UCSD-AML1 (cell line): ENCODE results near the gene B3GALT2.
"Not testable (repeated sequence)": the region's sequence is repeated elsewhere in the genome, so short reads cannot be mapped to it uniquely, and the experiment has no call there.

ENCODE experiments used
- DNase-seq: peaks from one replicate; lab custom pipeline; 2025; ENCODE audit not compliant: unreplicated experiment; lab: John Stamatoyannopoulos, UW

The B3GALT2 gene, protein sequence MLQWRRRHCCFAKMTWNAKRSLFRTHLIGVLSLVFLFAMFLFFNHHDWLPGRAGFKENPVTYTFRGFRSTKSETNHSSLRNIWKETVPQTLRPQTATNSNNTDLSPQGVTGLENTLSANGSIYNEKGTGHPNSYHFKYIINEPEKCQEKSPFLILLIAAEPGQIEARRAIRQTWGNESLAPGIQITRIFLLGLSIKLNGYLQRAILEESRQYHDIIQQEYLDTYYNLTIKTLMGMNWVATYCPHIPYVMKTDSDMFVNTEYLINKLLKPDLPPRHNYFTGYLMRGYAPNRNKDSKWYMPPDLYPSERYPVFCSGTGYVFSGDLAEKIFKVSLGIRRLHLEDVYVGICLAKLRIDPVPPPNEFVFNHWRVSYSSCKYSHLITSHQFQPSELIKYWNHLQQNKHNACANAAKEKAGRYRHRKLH

DNA sequence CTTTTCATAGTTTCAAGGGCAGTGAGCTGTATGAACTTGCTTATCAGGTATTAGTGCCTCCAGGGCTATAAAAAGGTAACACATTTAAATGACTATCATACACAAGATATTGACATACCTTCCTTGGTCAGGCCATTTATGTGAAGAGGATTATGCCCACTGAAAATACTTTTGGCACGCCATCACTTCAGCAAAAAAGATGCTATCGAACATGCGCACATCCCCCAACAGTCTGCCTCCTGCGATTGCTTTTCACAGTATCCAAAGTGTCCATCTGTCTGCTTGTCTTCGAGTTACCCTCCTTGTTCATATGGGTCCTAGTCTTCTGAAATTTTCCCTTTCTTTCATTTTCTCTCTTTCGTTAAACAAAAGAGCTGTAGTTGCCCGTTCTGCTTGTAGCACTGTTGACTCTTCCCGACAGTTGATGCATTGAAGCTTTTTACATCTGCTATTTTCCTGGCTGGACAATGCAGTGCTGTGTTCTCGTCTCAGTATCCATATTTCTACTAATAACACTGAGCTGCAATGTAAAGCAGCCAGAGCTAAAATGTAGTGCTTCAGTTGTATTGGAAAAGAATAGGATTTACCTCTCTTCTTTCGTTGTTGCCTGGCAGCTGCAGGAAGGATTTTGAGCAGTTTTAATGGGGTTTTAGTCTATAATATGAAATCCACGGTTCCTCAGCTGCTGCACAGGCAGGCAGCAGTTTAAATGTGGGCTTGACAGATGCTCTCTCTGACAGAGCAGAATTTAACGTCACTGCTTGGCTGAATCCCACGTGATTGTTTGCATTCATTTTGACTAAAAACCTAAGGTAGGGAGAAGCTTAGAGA lies at the start of gene B3GALT2:
Gene B3GALT2 (minus strand): TSS at position 713 of the 831 bp plus-strand sequence. CDS start 5,051 bp downstream, outside the sequence.
- no peak for DNase-seq

DNA sequence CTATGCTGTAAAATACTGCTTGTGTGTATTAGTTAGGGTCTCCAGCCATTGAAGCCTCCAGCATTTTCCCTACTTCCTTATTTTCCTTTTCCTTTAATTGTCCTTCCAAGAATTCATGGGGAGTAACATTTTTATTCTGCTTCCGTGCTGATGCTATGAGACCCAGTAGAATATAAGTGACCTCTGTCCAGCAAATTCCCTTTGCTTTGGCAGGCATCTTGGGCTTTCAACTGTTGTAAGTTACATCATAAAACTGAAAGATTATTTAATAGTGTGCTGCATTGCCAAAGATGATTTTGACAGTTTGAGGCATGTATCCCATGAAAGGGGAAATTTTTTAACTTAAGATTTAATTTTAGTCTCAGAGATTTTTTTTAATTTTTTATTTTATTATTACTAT lies 48.1 kb upstream of the B3GALT2 start:
- no peak for DNase-seq

DNA sequence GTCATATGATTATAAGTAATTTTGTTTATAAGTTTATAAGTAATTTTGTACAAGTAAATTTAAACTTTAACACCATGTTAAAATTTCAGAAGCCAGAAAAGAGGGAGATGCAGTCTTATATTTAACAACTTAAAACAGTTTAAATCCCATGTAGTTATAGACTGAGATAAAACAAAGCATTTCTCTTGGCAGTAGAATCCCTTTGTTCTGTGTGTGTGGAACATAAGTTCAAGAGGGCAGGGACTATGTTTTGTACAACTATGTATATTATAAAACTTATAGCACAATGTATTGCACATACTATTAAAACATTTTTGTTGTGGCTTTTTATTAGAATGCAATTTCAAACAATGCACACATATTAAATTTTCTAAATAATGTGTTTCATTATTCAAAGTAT lies 44.7 kb upstream of the B3GALT2 start:
- not testable (repeated sequence) for DNase-seq

DNA sequence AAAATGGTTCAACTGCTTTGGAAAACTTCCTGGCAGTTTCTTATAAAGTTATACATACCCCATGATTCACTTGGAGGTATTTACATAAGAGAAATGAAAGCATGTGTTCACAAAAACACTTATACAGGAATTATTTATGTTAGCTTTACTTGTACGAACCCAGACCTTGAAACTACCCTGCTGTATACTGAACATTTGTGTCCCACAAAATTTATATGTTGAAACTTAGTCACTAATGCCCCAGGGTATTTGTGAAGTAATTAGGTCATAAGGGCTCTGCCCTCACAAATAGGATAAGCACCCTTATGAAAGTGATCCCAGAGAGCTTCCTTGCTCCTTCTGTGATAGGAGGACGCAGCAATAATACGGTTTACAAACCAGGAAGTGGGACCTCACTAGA lies 42.7 kb upstream of the B3GALT2 start:
- no peak for DNase-seq

DNA sequence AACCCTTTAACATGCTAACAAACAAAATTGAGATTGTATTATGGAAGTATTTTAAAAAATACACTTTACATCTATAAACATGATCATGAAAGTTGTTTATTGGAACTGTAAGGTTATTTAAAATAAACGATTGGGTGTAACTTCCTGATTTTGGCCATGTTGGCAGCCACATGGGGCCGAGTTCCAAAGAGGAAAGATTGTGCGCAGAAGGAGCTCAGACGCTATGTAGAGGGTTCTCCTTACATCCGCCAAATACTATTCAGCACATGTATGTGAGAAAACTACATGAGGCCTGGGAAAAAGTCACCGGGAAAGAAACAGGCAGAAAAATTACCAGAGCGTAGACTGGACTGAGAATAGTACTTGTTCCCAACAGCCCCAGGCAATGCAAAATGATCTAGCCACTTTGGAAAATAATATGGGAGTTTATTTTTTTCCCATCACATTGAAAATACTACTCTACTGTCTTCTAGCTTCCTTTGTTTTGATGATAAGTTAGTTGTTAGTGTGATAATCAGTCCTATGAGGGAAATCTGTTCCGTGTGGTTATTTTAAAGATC lies 35.7 kb upstream of the B3GALT2 start:
- DNase-seq, result no peak

DNA sequence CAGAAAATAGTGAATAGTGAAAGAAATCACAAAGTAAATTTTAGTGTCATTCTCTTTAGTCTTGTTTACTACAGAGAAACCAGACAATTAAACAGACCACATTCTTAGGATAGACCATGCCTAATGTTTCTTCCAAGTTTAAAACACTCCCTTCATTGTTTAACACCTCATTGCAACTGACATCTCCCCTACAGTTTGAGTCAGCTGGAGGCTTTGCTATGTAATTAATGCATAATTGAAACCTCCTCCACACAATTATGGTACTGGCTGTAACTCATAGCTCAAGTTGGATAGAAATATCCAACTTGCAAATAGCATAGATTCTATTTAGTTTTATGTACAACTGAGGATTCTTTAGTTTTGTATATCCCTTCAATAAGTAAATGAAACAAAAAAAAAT lies 35.2 kb upstream of the B3GALT2 start:
- no peak for DNase-seq

DNA sequence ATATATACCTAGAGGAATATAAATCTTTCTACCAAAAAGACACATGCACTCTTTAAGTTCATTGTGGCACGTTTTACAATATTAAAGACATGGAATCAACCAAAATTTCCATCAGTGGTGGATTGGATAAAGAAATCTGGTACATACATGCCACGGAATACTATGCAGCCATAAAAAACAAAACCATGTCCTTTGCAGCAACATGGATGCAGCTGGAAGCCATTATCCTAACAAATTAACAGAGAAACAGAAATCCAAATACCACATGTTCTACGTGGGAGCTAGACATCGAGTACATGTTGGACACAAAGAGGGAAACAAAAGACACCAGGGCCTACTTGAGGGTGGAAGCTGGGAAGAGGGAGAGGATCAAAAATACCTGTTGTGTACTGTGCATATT lies 33.0 kb upstream of the B3GALT2 start:
- DNase-seq, result no peak

DNA sequence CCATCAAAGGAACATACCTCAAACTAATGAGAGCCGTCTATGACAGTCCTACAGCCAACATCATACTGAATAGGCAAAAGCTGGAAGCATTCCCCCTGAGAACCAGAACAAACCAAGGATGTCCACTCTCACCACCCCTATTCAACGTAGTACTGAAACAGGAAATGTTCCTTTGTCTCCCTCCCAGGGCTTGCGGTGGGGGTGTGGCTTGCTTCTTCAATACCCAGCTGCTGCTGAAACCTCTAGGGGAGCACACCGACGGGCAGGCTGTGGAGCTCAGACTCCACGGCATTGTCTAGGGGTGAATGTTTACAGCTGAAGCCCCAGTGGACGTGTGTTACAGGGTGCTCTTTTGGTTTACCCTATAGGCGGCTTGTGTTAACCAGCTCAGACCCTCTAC lies 30.5 kb upstream of the B3GALT2 start:
- DNase-seq, result no peak

DNA sequence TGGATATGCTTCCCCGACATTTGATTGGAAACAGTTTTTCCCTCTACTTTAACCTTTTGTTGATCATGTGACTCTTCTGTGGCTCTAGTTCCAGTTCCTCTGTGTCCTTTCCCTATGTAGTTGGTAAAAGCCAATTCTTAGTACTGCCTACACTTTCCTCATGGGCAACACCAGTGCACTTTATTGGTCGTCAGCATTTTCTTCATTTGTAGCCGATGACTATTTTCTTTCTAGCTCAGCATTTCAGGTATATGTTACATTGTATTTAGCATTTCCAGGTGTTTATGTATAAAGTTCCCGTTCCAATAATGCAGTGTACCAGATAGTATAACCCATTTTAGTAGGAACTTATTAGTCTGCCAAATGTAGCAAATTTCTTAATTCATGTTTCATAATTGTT lies 27.6 kb upstream of the B3GALT2 start:
- no peak for DNase-seq

DNA sequence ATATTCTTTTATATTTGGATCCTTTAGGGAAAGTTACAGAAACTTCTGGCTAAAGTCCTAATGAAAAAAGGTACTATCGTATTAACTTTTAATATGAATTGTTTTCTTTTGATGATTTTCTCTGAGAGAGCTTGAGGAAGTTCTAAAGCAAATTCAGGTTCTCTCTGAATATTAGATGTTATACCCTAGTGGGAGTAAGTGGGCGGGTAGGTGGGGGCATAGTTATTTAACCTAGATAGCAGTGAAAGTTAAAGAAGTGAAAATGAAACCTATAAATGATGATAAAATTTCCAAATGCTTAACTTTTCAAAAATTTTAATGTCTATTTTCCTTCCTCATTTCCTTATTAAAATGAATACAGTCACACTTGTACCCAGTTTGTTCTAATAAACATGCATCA lies 26.2 kb upstream of the B3GALT2 start:
- DNase-seq, result no peak

DNA sequence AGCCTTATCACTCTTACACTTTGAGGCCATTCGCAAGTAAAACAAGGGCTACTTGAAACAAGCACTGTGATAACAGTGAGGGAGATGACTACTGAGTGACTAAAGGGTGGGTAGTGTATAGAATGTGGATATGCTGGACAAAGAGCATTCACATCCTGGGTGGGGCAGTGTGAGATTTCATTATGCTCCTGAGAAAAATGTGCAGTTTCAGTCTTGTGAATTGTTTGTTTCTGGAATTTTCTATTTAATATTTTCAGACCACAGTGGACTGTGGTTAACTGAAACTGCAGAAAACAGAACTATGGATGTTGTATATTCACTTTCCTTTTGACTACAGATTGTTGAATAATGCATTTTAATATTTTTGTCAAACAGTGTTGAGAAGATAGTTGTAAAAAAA lies 25.1 kb upstream of the B3GALT2 start:
- no peak for DNase-seq

DNA sequence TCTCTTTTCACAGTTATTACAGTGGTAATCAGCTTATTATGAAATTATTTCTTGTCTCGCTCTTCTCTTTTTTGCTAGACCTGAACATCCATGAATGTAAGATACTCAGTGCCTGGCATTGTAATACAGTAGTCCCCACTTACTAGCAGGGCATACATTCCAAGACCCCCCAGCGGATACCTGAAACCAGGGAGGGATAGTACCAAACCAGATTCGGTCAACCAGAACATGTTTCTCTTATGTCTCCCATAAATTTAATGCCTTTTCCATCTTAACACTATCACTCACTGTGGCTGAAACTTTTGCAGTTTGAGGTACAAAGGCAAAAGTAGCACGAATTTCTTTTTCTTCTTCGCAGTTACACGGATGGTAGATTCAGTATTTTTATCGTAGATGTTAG lies 24.6 kb upstream of the B3GALT2 start:
- no peak for DNase-seq

DNA sequence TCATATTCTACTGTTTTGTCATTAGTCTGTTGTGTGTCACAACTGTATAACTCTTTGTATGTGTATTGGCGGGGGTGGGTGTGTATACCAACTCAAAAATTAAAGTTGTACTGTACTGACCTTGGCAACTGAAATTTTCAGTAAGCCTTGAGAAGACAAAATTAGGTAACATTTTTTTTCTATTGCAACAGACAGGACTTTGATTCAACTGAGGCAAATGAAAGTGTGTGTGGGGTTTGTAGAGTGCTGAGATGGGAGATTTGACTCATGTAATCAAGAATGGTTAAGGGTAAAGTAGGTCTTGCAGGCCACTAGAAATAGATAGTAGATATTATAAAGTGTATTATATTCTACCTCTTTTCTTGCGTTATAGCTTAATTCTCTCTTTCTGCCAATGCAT lies 14.6 kb upstream of the B3GALT2 start:
- no peak for DNase-seq

DNA sequence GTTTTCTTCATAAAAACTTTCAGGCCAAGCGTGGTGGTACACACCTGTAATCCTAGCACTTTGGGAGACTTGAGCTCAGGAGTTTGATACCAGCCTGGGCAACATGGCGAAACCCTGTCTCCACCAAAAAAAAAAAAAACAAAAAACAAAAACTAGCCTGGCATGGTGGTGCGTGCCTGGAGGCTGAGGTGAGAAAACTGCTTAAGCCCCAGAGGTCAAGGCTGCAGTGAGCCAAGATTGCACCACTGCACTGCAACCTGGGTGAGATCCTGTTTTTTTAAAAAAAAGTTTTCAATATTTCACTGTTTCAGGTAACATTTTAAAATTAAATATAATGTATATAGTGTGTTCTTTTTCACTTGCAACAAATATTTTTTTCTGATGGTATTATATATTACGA lies 13.5 kb upstream of the B3GALT2 start:
- DNase-seq, result no peak

DNA sequence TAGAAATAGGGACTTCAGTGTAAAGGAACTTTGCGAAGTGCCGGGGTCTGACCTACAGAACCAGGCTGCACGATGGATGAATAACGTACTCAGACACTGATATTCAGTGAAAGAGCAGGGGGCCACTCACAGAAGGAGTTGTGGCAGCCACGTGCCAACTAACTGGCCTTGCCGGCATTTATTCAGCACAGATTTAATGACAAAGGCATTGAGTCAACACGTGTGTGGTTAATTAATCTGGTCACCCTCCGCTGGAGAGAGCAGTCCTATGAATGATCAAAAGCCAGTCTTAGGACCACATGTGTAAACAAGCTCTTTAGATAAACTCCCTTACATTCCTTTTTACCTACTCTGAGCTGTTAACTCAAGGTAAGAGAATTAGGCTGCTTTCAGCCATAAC lies 6.2 kb upstream of the B3GALT2 start:
- DNase-seq, result no peak

DNA sequence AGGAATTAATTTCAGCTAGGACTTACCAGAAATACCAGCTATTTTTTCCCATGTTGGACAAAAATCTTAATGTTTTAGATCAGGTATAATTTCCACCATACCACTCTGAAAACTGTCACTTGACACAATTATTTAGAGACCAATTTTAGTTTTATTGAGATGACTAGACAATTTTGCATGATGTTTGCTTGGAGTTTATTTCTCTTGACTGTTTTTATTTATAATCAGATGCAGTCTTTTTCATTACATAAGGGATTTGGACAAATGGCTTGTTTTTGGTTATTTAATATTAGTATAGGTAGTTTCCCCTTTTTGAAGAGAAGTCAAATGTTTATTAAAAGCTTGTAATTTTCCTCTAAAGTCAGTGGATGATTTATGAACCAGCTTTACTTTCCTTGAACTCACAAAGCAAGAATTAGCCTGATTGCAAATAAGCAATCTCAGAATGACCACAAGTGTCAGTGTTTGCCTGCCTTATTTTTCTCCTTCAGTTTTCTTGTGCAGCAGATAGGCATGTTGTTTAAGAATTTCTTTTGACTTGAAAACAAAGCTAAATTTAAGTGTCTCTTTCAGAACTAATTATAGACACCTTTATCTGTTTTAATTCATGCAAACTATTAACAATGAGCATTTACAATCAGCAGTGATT lies 3.8 kb upstream of the B3GALT2 start:
- no peak for DNase-seq

DNA sequence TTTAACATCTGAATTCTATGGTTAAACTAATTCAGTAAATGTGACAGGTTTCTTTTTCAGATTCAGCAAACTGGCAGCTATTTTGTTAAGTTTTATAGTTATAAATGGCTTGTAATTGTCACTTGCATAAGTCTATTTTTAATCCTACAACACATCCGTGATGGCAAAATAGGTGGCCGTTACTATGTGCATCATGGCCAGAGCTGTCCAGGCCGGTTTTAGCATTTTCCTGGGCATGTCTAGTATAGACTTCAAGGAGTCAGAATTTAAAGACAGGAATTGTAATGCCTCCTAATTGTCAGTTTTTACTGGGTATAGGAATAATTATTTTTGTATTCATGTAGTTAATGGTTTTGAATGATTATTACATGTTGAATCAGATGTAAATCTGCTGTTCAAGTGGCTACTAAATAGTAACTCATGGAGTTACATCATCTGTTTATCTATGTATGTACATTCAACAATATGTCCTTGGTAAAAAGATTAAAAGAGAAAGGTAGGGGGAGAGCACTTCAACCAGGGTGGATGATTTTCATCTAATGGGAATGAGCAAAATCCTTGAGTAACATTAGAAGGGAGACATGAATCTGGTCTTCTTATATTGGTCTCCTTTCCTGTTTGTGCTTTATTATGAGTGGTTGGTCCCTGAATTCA lies 3.2 kb upstream of the B3GALT2 start:
- DNase-seq, result no peak

DNA sequence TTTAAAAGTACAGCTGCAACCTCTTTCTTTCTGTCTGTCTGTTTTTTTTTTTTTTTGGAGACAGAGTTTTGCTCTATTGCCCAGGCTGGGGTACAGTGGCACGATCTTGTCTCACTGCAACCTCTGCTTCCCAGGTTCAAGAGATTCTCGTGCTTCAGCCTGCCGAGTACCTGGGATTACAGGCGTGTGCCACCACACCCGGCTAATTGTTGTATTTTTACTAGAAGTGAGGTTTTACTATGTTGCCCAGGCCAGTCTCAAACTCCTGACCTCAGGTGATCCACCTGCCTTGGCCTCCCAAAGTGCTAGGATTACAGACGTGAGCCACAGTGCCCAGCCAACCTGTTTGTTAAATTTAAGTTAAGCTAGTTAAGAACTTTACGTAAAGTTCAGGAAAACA lies 2.5 kb upstream of the B3GALT2 start:
- DNase-seq, result not testable (repeated sequence)

DNA sequence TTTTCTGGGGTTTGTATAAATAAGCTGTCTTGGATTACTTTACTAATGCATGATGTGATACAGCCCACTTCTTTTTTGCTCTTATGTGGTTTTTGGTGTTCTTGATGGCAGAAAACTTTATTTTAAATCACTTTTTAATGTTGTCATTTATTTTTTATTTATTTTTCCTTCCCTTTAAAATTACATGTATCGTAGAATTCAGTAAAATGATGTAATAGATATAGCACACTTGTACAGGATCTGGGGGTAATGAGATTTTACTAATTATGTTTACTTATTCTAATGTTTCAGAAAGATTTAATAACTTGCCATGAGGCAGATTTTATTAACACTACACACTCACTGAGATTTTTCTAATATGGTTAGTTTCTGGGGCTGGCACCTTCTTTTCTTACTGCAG lies 701 bp upstream of the B3GALT2 start:
- no peak for DNase-seq

DNA sequence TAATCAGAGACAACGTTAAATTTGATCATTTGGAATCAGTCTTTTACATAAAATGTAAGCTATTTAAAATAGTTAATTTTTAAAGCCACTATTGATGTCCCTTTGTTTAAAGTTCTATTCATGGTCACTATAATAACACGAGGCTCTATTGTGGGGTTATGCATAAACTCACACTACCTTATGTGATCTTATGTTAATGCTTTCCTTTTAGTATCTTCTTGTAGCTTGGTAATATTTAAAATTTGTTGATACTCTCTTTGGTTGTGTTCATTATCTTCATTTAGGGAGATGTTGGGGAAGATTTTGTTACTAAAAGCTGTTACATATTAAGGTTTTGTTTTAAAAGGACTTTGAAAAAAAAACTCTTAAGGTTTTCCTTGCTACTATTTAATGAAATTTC lies 1.2 kb downstream of the B3GALT2 start:
- no peak for DNase-seq

DNA sequence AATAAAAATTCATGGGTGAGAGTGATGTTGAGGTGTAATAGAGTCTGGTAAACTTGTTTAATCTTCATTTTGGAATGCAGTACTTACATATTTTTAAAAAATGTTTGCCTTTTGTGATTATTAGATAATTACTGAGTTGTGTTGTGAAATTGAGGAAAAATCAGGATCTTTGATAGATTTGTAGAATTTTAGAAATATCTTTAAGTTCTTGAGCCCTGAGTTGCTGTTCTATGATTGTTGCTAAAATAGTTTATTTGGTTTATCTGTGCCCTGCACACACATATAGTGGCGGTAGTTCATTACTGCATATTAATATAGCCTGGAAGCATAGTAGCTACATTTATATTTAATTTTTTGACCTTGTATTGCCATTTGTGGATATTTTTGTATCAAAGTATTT lies 1.6 kb downstream of the B3GALT2 start:
- no peak for DNase-seq
